GM23338 (cell line): ENCODE data around the gene TMEM88.

Source experiments
- CREB1 ChIP-seq: fragments of 250-450 bp; sonication (Bioruptor Pico); IDR thresholded peaks from 2 replicates; pipeline ENCODE4 v1.5.0; 2020; ENCODE audit warnings: low read depth, mild to moderate bottlenecking, moderate library complexity
- EZH2 ChIP-seq: fragments of 200-600 bp; sonication (generic); IDR thresholded peaks from one replicate; pipeline ENCODE4 v1.8.0; 2017; ENCODE audit warnings: antibody characterized with exemption, mild to moderate bottlenecking, low read depth; ENCODE audit not compliant: unreplicated experiment
- EZH2phosphoT487 ChIP-seq: fragments of 200-600 bp; sonication (generic); IDR thresholded peaks from one replicate; pipeline ENCODE4 v1.8.1; 2018; ENCODE audit warnings: antibody characterized with exemption; ENCODE audit not compliant: unreplicated experiment
- JUNB ChIP-seq: IDR thresholded peaks from one replicate; pipeline ENCODE4 v1.6.1; 2016; ENCODE audit warnings: antibody characterized with exemption; ENCODE audit not compliant: unreplicated experiment
- NANOG ChIP-seq: IDR thresholded peaks from 2 replicates; pipeline ENCODE4 v1.6.1; 2016; ENCODE audit warnings: antibody characterized with exemption, borderline replicate concordance
- POLR2AphosphoS5 ChIP-seq: IDR thresholded peaks from 2 replicates; pipeline ENCODE4 v1.6.1; 2016; ENCODE audit warnings: antibody characterized with exemption, low read depth
- REST ChIP-seq: IDR thresholded peaks from one replicate; pipeline ENCODE4 v1.6.1; 2018; ENCODE audit warnings: antibody characterized with exemption; ENCODE audit not compliant: unreplicated experiment
- STAT1 ChIP-seq: IDR thresholded peaks from one replicate; pipeline ENCODE4 v1.6.1; 2016; ENCODE audit warnings: antibody characterized with exemption; ENCODE audit not compliant: unreplicated experiment
- ZNF331 ChIP-seq: fragments of 250-450 bp; sonication (Bioruptor Pico); IDR thresholded peaks from 2 replicates; pipeline ENCODE4 v1.5.0; 2020; ENCODE audit warnings: low read depth, mild to moderate bottlenecking, moderate library complexity
- TF ChIP-seq, protein P1 (sequence below), 2 experiments: fragments of 200-600 bp in 1 of 2; sonication (generic) in 1 of 2; conservative IDR thresholded peaks; 2 replicates each; pipeline versions ENCODE4 v1.5.1 to v1.6.1; 2016 to 2017; ENCODE audit warnings: antibody characterized with exemption in 2 of 2, low read depth in 2 of 2, mild to moderate bottlenecking in 2 of 2, moderate library complexity in 1 of 2

- TF ChIP-seq REST (no peak), EZH2 (no peak), EZH2phosphoT487 (no peak), POLR2AphosphoS5 (no peak), STAT1 (no peak), CREB1 (CRISPR knock-in tag) (no peak), JUNB (no peak), ZNF331 (CRISPR knock-in tag) (no peak), NANOG (no peak)
- TF ChIP-seq, protein P1, sequence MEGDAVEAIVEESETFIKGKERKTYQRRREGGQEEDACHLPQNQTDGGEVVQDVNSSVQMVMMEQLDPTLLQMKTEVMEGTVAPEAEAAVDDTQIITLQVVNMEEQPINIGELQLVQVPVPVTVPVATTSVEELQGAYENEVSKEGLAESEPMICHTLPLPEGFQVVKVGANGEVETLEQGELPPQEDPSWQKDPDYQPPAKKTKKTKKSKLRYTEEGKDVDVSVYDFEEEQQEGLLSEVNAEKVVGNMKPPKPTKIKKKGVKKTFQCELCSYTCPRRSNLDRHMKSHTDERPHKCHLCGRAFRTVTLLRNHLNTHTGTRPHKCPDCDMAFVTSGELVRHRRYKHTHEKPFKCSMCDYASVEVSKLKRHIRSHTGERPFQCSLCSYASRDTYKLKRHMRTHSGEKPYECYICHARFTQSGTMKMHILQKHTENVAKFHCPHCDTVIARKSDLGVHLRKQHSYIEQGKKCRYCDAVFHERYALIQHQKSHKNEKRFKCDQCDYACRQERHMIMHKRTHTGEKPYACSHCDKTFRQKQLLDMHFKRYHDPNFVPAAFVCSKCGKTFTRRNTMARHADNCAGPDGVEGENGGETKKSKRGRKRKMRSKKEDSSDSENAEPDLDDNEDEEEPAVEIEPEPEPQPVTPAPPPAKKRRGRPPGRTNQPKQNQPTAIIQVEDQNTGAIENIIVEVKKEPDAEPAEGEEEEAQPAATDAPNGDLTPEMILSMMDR (conservative IDR thresholded peaks at IDR 0.05; ENCODE audit: low read depth in 2 of 2), result no peak
Observed at GRCh38 chr17:7880076-7880868, 25.4 kb downstream of the TMEM88 start.
